Breast epithelium (tissue), 4 donors: ENCODE measurements around the gene ARPP21. TPM values are rescaled to one million over a fixed set of nuclear protein-coding genes. Genes with fewer than 3 reads are reported as not detected.

Source experiments
- DNase-seq, 2 donors: peaks; one replicate each; pipeline ENCODE4 v3.0.0-alpha.2; 2019; ENCODE audit warnings: low spot score in 2 of 2
- H3K27ac ChIP-seq, 2 donors: fragments of 200-600 bp; sonication (generic) in 1 of 2; one replicate each; pipeline ENCODE4 v1.5.1; 2016 to 2019; ENCODE audit warnings: mild to moderate bottlenecking in 1 of 2
- H3K27me3 ChIP-seq, 2 donors: fragments of 200-600 bp; sonication (generic) in 1 of 2; one replicate each; pipeline versions ENCODE4 v1.5.1 to v1.6.0; 2017 to 2019; ENCODE audit warnings: control low read depth in 1 of 2, mild to moderate bottlenecking in 1 of 2
- H3K36me3 ChIP-seq: fragments of 200-600 bp; one replicate; pipeline ENCODE4 v1.5.1; 2019
- H3K4me1 ChIP-seq, 2 donors: fragments of 200-600 bp; sonication (generic); one replicate each; pipeline ENCODE4 v1.5.1; 2016 to 2019; ENCODE audit warnings: control low read depth in 1 of 2
- H3K4me3 ChIP-seq, 3 donors: fragments of 200-600 bp; sonication (generic); 1 replicate in 2 of 3; 2 replicates in 1 of 3; pipeline ENCODE4 v1.5.1; 2016 to 2019; ENCODE audit warnings: mild to moderate bottlenecking in 3 of 3, moderate library complexity in 2 of 3
- H3K9me3 ChIP-seq, 2 donors: fragments of 200-600 bp; sonication (generic) in 1 of 2; one replicate each; pipeline ENCODE4 v1.5.1; 2016 to 2019; ENCODE audit warnings: control low read depth in 1 of 2
- POLR2A ChIP-seq: fragments of 450-650 bp; IDR thresholded peaks from one replicate; pipeline ENCODE4 v1.6.1; 2016; ENCODE audit warnings: antibody characterized with exemption, mild to moderate bottlenecking, moderate library complexity
- POLR2AphosphoS5 ChIP-seq, 3 donors: sonication (generic); formaldehyde crosslinking; IDR thresholded peaks; one replicate each; pipeline ENCODE4 v1.6.1; 2017; ENCODE audit warnings: antibody characterized with exemption in 3 of 3
- intact Hi-C: fragments of 100-400 bp; cut with DNase I; formaldehyde crosslinking; loops from one replicate; pipeline ENCODE4 v1.15.1; 2023; ENCODE audit warnings: low total_unique reads
- total RNA-seq, 3 donors: library from RNA; depleted of rRNA; stranded (reverse); fragments of >200 nt; gene quantifications; one replicate each; pipeline ENCODE4 v1.1.0, GENCODE V29; 2016
- TF ChIP-seq, protein P1 (sequence below), 3 donors: fragments of 450-650 bp; IDR thresholded peaks; one replicate each; pipeline ENCODE4 v1.5.1; 2016 to 2017; ENCODE audit warnings: antibody characterized with exemption in 3 of 3, mild to moderate bottlenecking in 3 of 3, moderate library complexity in 3 of 3

ARPP21 gene
- total RNA-seq, 3 donors from 2014 or later = 0.16 TPM; not detected in 2

DNA sequence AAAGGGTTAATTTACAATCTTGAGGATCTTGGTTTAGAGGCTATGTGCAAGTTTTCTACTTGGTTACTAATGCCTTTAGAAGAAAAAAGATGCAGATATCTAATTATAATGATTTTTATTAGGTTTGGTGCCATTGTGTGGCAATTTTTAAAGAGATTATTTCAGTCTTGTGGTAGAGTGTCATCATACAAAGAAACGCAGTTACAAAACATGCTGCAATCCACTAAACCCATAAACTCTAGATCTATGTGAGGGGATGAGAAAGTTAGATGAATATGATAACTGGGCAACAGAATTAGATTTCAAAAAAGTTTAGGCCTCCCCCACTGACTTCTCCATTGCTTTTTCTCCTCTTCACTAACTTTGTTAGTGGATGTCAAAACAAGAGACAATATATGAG, 106.0 kb downstream of the ARPP21 start:
- Histone ChIP-seq H3K36me3 (no peaks in the 10 kb centered on the region), H3K27me3 (no peaks in the 10 kb centered on the region), H3K4me3 (no peak overlapping the region), H3K9me3 (no peaks in the 10 kb centered on the region), H3K27ac (no peak overlapping the region), H3K4me1 (no peaks in the 10 kb centered on the region)
- no peak for DNase-seq
- intact Hi-C loops = no loop called here
- no peak for TF ChIP-seq POLR2AphosphoS5 (IDR thresholded peaks at IDR 0.05)
- no peak for TF ChIP-seq POLR2A
- TF ChIP-seq, protein P1, sequence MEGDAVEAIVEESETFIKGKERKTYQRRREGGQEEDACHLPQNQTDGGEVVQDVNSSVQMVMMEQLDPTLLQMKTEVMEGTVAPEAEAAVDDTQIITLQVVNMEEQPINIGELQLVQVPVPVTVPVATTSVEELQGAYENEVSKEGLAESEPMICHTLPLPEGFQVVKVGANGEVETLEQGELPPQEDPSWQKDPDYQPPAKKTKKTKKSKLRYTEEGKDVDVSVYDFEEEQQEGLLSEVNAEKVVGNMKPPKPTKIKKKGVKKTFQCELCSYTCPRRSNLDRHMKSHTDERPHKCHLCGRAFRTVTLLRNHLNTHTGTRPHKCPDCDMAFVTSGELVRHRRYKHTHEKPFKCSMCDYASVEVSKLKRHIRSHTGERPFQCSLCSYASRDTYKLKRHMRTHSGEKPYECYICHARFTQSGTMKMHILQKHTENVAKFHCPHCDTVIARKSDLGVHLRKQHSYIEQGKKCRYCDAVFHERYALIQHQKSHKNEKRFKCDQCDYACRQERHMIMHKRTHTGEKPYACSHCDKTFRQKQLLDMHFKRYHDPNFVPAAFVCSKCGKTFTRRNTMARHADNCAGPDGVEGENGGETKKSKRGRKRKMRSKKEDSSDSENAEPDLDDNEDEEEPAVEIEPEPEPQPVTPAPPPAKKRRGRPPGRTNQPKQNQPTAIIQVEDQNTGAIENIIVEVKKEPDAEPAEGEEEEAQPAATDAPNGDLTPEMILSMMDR (IDR thresholded peaks at IDR 0.05) = no peak

DNA sequence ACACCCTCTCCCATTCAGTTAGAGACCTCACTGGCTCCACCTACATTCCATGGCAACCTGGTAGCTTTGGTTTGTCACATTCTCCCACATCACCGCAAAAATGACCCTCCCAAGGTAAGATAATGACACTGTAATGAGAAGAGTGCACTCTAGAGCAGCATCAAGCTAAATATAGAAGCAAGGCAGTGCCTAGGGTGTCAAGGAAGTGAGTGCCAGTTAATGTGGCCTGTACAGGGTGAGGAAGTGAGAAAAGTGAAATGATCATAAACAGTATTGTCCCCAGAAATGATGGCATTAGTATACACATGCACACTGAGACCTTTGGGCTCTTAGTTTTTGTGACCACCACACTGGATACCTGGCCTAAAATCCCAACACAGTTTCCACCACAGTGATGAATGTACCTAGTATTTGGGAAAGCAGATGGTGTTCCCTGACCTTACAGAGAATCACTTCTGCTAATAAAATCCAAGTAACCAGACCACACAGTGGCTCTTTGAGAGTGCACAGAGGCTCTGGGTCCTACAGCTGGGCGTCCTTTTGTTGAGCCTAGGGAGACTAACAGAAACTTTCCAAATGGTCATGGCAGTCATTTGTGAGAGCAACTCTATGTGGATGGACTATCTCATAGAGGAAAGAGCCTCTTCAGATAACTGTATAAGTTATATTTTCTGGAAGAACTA, 106.6 kb downstream of the ARPP21 start:
- no peaks in the 10 kb centered on the region for H3K4me1 ChIP-seq
- H3K27me3 ChIP-seq = no peaks in the 10 kb centered on the region
- no peaks in the 10 kb centered on the region for H3K9me3 ChIP-seq
- TF ChIP-seq, protein P1 (IDR thresholded peaks at IDR 0.05) = no peak
- no peak for TF ChIP-seq POLR2A
- TF ChIP-seq POLR2AphosphoS5 (IDR thresholded peaks at IDR 0.05) = no peak
- no peak overlapping the region for H3K4me3 ChIP-seq
- intact Hi-C loops = no loop called here
- no peaks in the 10 kb centered on the region for H3K36me3 ChIP-seq
- no peak for DNase-seq
- no peak overlapping the region for H3K27ac ChIP-seq

DNA sequence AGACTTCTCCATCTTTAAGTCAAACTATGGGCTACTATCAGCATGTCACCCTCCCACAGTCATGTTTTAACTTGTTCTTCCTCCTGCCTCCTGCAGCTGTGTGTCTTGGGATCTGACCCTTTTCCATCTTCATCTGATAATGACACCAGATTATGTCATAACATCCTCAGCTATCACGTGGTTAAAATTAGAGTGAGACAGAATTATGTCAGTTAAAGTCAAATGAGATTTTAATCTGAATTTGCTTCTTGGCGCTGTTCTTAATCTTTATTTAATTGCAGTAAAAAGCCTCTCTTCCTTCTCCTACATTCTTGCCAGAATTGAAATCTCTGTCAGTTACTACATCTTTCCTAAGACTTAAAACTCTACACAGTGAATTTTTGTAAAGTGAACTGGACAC, 107.2 kb downstream of the ARPP21 start:
- no peak overlapping the region for H3K27ac ChIP-seq
- no peak overlapping the region for H3K4me3 ChIP-seq
- H3K9me3 ChIP-seq = no peaks in the 10 kb centered on the region
- TF ChIP-seq, protein P1 (IDR thresholded peaks at IDR 0.05) = no peak
- no peak for TF ChIP-seq POLR2A
- no peaks in the 10 kb centered on the region for H3K27me3 ChIP-seq
- intact Hi-C loops = no loop called here
- H3K36me3 ChIP-seq = no peaks in the 10 kb centered on the region
- DNase-seq = no peak
- no peaks in the 10 kb centered on the region for H3K4me1 ChIP-seq

DNA sequence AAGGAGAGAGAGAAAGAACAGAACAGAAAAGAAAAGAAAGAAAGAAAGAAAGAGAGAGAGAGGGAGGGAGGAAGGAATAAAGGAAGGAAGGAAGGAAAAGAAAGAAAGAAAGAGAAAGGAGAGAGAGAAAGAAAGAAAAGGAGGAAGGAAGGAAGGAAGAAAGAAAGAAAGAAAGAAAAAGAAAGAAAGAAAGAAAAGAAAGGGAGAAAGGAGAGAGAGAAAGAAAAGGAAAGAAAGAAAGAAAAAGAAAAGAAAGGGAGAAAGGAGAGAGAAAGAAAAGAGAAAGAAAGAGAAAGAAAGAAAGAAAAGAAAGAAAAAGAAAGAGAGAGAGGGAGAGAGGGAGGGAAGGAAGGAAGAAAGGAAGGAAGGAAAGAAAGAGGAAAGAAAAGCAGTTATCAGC, 108.8 kb downstream of the ARPP21 start:
- H3K9me3 ChIP-seq = no peaks in the 10 kb centered on the region
- intact Hi-C loops = no loop called here
- no peak for DNase-seq
- no peak overlapping the region for H3K4me3 ChIP-seq
- no peaks in the 10 kb centered on the region for H3K4me1 ChIP-seq
- no peaks in the 10 kb centered on the region for H3K36me3 ChIP-seq
- no peaks in the 10 kb centered on the region for H3K27me3 ChIP-seq
- no peak overlapping the region for H3K27ac ChIP-seq
- no peak for TF ChIP-seq POLR2AphosphoS5 (IDR thresholded peaks at IDR 0.05)
- TF ChIP-seq, protein P1 (IDR thresholded peaks at IDR 0.05) = no peak
- TF ChIP-seq POLR2A = no peak

DNA sequence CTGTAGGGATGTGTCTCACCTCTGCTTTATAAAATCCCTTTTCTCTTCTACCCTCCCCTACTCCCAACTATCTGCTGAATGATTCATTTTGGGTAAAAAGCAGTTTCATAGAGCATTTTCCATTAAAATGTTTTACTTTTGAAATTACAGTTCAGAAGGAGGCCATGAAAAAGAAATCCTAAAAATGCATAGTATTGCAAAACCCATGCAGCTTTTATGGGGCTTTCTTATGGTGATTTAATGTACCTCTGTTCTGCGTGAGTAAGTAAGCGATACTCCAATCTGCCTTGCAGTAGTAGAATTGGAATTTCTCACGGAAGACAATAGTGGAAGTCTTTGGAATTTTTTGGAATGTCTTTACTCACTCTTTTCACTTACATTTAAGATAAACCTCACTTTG, 111.9 kb downstream of the ARPP21 start:
- intact Hi-C loops = no loop called here
- TF ChIP-seq, protein P1 (IDR thresholded peaks at IDR 0.05) = no peak
- TF ChIP-seq POLR2AphosphoS5 (IDR thresholded peaks at IDR 0.05) = no peak
- TF ChIP-seq POLR2A = no peak
- no peak for DNase-seq
- Histone ChIP-seq H3K4me3 (no peak overlapping the region), H3K27me3 (no peaks in the 10 kb centered on the region), H3K4me1 (no peaks in the 10 kb centered on the region), H3K27ac (no peak overlapping the region), H3K36me3 (no peaks in the 10 kb centered on the region), H3K9me3 (no peaks in the 10 kb centered on the region)
